MM.1S (cell line): ENCODE measurements around the gene USF3.

ENCODE experiments used
- DNase-seq: peaks from one replicate; pipeline ENCODE4 v3.0.0-alpha.2; 2015
- H2AFZ ChIP-seq: fragments of 300-600 bp; sonication (generic); 2 replicates; pipeline ENCODE4 v1.6.0; 2016; ENCODE audit warnings: antibody characterized with exemption, low read length
- H3F3A ChIP-seq: fragments of 300-600 bp; sonication (generic); 2 replicates; pipeline ENCODE4 v1.6.1; 2016; ENCODE audit warnings: mild to moderate bottlenecking, antibody characterized with exemption, low read length, moderate library complexity, mixed read lengths; ENCODE audit not compliant: insufficient read depth
- H3K27ac ChIP-seq: fragments of 300-600 bp; sonication (generic); 2 replicates; pipeline ENCODE4 v1.5.1; 2016; ENCODE audit warnings: mild to moderate bottlenecking, low read length
- H3K27me3 ChIP-seq: fragments of 300-600 bp; sonication (generic); replicated peaks from 2 replicates; pipeline ENCODE4 v1.6.0; 2016; ENCODE audit warnings: low read length; ENCODE audit not compliant: insufficient read depth
- H3K36me3 ChIP-seq: fragments of 300-600 bp; sonication (generic); replicated peaks from 2 replicates; pipeline ENCODE4 v1.6.1; 2016; ENCODE audit warnings: mild to moderate bottlenecking, low read length, mixed read lengths; ENCODE audit not compliant: insufficient read depth
- H3K4me1 ChIP-seq: fragments of 300-600 bp; sonication (generic); 2 replicates; pipeline ENCODE4 v1.6.1; 2016; ENCODE audit warnings: low read length, mixed read lengths
- H3K4me2 ChIP-seq: fragments of 300-600 bp; sonication (generic); 2 replicates; pipeline ENCODE4 v1.6.0; 2016; ENCODE audit warnings: low read depth, low read length
- H3K4me3 ChIP-seq: fragments of 300-600 bp; sonication (generic); 2 replicates; pipeline ENCODE4 v1.5.1; 2016; ENCODE audit warnings: low read length, mixed read lengths
- H3K79me2 ChIP-seq: fragments of 300-600 bp; sonication (generic); 2 replicates; pipeline ENCODE4 v1.6.1; 2016; ENCODE audit warnings: mixed run types, low read length, mixed read lengths
- H3K9ac ChIP-seq: fragments of 300-600 bp; sonication (generic); 2 replicates; pipeline ENCODE4 v1.6.1; 2016; ENCODE audit warnings: low read length, mixed read lengths
- H3K9me2 ChIP-seq: fragments of 300-600 bp; sonication (generic); replicated peaks from 2 replicates; pipeline ENCODE4 v1.6.1; 2016; ENCODE audit warnings: mild to moderate bottlenecking, low read length, mixed read lengths; ENCODE audit not compliant: insufficient read depth
- H3K9me3 ChIP-seq: fragments of 300-600 bp; sonication (generic); replicated peaks from 2 replicates; pipeline ENCODE4 v1.6.1; 2016; ENCODE audit warnings: mild to moderate bottlenecking, low read length, mixed read lengths; ENCODE audit not compliant: insufficient read depth
- H4K20me1 ChIP-seq: fragments of 300-600 bp; sonication (generic); 2 replicates; pipeline ENCODE4 v1.6.1; 2016; ENCODE audit warnings: mild to moderate bottlenecking, low read length, moderate library complexity, mixed read lengths; ENCODE audit not compliant: insufficient read depth
- CTCF ChIP-seq: fragments of 300-600 bp; sonication (generic); IDR thresholded peaks from 2 replicates; pipeline ENCODE4 v1.5.1; 2016; ENCODE audit warnings: antibody characterized with exemption, low read length, mixed read lengths
- EZH2 ChIP-seq: fragments of 300-600 bp; sonication (generic); optimal IDR thresholded peaks from 2 replicates; pipeline ENCODE3; 2017; ENCODE audit warnings: low read depth, mild to moderate bottlenecking, antibody characterized with exemption, low read length, mixed read lengths
- EZH2phosphoT487 ChIP-seq: fragments of 300-600 bp; sonication (generic); IDR thresholded peaks from 2 replicates; pipeline ENCODE4 v1.6.1; 2018; ENCODE audit warnings: antibody characterized with exemption, low read length

Gene USF3

DNA sequence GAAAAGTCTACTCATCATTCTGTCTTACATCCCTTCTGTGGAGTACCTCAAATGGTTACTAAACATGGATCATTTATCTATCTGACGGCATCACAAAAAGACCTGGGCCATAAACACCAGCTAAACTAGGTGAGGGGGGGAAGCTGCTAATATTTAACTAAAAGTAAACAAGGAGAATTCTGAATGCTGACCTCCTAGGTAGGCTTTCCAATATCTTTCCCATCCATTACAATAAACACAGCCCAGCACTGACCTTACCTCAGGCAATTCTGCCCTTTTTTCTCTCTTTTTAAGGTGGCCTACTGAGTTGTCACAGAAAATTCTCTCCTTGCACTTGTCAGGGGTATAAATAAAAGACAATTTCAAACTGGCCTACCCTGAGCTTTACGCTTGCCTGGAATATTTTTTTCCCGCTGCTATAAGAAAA is 33.1 kb downstream of the USF3 start:
- no peaks in the 10 kb centered on the region for H3K79me2 ChIP-seq
- H3F3A ChIP-seq = no peaks in the 10 kb centered on the region
- H4K20me1 ChIP-seq = no peaks in the 10 kb centered on the region
- no peak overlapping the region for H3K9ac ChIP-seq
- no peak overlapping the region for H3K4me2 ChIP-seq
- no peaks in the 10 kb centered on the region for H3K4me1 ChIP-seq
- no peak for DNase-seq
- TF ChIP-seq EZH2phosphoT487 (no peak), EZH2 (no peak), CTCF (no peak)
- H3K27me3 ChIP-seq = no peaks in the 10 kb centered on the region
- no peak overlapping the region for H3K4me3 ChIP-seq
- H2AFZ ChIP-seq = no peak overlapping the region
- no peaks in the 10 kb centered on the region for H3K9me3 ChIP-seq
- H3K9me2 ChIP-seq = no peaks in the 10 kb centered on the region
- no peak overlapping the region for H3K27ac ChIP-seq
- H3K36me3 ChIP-seq = no peaks in the 10 kb centered on the region

GRCh38 chr3:113662824-113663223 is 33.6 kb downstream of the USF3 start:
- Histone ChIP-seq H4K20me1 (no peaks in the 10 kb centered on the region), H3K27ac (no peak overlapping the region), H3K4me2 (no peak overlapping the region), H3K9me2 (no peaks in the 10 kb centered on the region), H2AFZ (no peak overlapping the region), H3F3A (no peaks in the 10 kb centered on the region), H3K4me3 (no peak overlapping the region), H3K79me2 (no peaks in the 10 kb centered on the region), H3K36me3 (no peaks in the 10 kb centered on the region), H3K9ac (no peak overlapping the region), H3K27me3 (no peaks in the 10 kb centered on the region), H3K9me3 (no peaks in the 10 kb centered on the region), H3K4me1 (no peaks in the 10 kb centered on the region)
- DNase-seq = no peak
- TF ChIP-seq CTCF (no peak), EZH2phosphoT487 (no peak), EZH2 (no peak)

GRCh38 chr3:113660896-113661295 is 35.5 kb downstream of the USF3 start:
- H3F3A ChIP-seq = no peaks in the 10 kb centered on the region
- DNase-seq = no peak
- no peaks in the 10 kb centered on the region for H3K36me3 ChIP-seq
- no peaks in the 10 kb centered on the region for H3K9me3 ChIP-seq
- no peaks in the 10 kb centered on the region for H4K20me1 ChIP-seq
- H3K9me2 ChIP-seq = no peaks in the 10 kb centered on the region
- no peak overlapping the region for H2AFZ ChIP-seq
- no peak overlapping the region for H3K4me2 ChIP-seq
- H3K4me1 ChIP-seq = no peaks in the 10 kb centered on the region
- H3K4me3 ChIP-seq = no peak overlapping the region
- no peak overlapping the region for H3K27ac ChIP-seq
- H3K9ac ChIP-seq = no peak overlapping the region
- TF ChIP-seq CTCF = no peak
- no peak for TF ChIP-seq EZH2phosphoT487
- TF ChIP-seq EZH2 = no peak
- no peaks in the 10 kb centered on the region for H3K79me2 ChIP-seq
- no peaks in the 10 kb centered on the region for H3K27me3 ChIP-seq
